RPMI7951 (cell line): ENCODE measurements around the gene NFIB. TPM values are rescaled to one million over a fixed set of nuclear protein-coding genes. Genes with fewer than 3 reads are reported as not detected.

ENCODE experiments used
- DNase-seq: peaks from one replicate; pipeline ENCODE4 v3.0.0-alpha.2; 2012; ENCODE audit warnings: low read depth
- total RNA-seq: library from RNA; depleted of rRNA; stranded (reverse); fragments of >200 nt; shearing (Covaris generic); gene quantifications from 2 replicates; pipeline ENCODE4 v1.2.3, GENCODE V29; 2014

Gene NFIB
- total RNA-seq, 1 experiment from 2014 or later: 9.1 TPM

GRCh38 chr9:14246951-14247350 is 67.0 kb downstream of the NFIB start:
- DNase-seq: no peak

GRCh38 chr9:14245901-14246525 is 67.9 kb downstream of the NFIB start:
- DNase-seq: peak; percentile 24

GRCh38 chr9:14243514-14244042 is 70.4 kb downstream of the NFIB start:
- DNase-seq: no peak

DNA sequence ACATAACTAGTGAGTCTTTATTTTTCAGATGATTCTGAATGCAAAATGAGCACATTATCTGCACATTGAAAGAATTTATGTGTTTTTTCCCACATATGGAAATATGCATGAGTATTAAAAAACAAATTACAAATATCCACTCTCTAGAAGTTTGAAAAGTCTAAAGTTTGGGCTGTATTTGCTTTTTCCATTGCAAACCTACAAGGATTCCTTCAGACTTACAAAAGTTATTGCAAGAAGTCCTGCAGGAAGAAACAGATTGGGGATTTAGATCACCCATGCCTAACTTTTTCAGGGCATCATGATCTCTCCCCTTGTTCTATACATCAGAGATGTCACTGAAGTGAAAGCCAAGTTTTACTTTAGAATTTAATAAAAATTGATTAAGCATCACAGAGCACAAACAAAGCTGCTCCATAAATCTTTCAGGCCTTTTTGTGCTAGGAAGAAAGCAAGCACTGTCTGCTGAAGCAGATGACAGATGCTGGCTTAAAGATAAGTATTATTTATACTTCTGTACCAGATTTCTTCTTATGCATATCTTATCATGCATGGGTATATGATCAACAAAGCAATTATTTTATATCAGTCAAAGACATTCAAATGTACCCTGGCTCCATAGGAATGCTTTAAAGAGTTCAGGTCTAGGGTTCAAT is 71.7 kb downstream of the NFIB start:
- DNase-seq: no peak

GRCh38 chr9:14240537-14240936 is 73.4 kb downstream of the NFIB start:
- no peak for DNase-seq

DNA sequence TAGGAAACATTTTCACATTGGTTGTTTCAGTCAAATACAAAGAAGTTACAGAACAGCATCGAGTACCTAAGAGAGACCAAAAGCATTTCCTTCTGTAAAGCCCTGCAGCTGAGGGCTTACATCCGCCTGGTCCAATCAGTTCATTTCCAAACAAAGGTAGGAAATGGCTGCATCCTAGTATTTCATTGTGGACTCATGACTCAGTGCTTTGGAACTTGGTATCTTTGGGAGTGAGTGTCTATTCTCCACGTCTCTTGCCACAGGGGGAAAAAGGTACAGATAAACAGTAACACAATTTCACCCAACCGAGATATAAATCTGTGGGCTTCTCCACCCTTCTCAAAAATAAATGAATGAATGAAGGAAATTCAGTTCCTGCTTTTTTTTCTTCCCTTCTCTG is 75.4 kb downstream of the NFIB start:
- DNase-seq: peak; percentile 71

- peak; percentile 75 for DNase-seq
Observed at GRCh38 chr9:14238079-14238478, 75.9 kb downstream of the NFIB start.

- DNase-seq: no peak
Observed at GRCh38 chr9:14236591-14236990, 77.3 kb downstream of the NFIB start.

DNA sequence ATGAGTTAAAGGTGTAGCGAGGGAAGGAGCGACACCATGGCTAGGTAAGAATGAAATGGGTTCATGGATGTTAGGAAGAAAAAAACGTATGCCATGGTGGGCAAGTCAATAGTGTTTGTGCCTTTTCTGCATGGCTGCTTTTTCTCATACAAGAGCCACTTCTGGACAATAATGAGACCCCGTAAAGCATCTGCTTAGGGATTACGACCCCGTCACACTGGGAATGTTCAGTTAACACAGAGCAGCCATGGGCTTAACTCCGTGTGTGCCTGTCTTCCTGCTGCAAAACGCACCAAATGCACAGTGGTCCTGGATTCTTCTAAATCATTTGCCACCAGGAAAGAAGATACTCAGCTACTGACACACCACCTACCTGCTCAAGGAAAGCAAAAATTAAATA is 81.8 kb downstream of the NFIB start:
- DNase-seq: no peak

DNA sequence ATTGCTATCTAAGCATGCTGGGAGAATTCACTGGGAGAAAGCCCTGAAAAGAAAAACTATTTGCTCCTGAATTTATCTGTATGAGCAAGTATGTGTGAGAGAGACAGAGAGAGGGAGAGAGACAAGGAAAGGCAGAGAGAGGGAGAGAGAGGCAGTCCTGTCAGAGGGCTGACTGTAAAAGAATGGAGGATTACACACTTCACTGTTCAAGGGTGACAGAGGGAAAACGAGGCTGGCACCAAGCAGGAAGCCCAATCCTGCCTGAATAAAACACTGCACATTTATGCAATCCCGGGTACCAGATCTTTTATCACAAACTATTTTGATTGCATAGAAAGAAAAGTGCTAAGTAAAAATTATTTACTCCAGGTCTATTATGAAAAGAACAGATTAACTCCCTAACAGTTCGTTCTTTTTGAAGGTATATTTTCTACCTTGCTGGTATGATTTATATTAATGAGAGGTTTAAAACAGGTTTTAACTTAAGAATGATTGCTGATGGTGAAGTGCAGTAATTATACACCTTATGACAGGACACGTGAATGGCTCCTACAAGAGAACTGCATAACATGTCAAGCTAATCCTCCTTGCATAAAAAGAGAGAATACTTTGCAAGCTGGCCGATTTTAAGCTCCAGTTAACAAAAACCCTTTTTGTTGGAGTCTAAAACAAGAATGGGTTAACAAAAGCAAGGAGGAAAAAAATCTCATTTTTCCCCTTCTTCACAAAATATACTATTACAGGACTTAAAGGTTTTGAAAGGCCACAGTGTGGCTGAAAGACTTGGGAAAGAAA is 82.5 kb downstream of the NFIB start:
- DNase-seq: no peak

GRCh38 chr9:14228602-14229001 is 85.3 kb downstream of the NFIB start:
- DNase-seq: no peak

DNA sequence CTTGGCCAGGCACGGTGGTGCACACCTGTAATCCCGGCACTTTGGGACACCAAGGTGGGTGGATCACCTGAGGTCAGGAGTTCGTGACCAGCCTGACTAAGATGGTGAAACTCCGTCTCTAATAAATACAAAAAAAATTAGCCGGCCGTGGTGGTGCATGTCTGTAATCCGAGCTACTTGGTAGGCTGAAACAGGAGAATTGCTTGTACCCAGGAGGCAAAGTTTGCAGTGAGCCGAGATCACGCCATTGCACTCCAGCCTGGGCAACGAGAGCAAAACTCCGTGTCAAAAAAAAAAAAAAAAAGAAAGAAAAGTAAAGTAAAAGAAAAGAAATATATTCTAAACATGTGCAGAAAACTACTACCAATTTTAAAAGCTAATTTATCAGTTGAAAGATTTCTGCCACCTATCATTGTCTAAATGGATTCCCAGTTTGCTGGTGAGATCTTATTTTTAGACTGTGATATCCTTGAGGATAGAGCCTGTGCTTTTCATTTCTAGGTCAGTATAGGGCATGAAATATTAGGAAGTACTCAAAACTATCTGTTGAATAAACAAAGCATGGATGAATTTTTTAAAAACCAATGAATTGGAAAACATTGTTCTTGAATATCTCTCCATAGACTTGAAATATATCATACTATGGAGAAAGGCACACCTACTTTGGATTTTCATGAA is 86.9 kb downstream of the NFIB start:
- DNase-seq: no peak

- no peak for DNase-seq
Observed at GRCh38 chr9:14223081-14223480, 90.9 kb downstream of the NFIB start.

- no peak for DNase-seq
Observed at GRCh38 chr9:14222149-14222835, 91.6 kb downstream of the NFIB start.

DNA sequence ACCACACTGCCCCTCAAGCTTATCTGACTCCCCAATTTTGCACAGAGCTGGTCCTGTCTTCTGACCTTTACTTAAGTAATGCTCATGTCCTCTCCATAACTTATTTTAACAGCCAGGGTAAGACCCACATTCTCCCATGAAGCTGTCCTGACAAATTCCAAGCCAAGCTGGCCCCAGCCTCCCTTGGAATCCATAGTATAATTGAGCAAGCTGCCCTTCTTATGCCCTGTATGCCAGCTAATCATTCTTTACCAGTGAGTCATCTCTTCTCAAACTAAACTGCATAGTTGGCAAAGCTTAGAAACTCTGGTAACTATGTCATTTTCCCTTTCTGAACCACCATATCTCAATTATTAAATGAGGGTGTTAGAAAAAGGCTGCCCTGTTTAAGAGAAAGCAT is 92.4 kb downstream of the NFIB start:
- DNase-seq: peak; percentile 84

DNA sequence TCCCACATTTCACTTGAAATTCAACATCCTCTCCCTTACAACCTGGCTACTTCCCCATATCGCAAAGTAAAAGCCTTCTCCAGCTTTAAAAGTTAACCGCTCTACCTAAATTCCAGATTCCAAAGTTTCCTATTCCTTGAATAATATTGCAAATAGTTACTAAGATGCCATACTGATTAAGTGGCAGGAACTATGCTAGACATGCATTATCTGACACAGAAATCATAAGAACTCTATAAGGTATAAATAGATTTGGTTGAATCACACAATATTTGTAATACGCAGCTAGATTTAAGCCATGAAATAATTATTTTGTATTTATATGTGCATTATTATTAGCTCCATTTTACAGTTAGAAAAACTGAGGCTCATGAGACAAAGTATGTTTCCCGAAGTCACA is 92.8 kb downstream of the NFIB start:
- DNase-seq: no peak

- DNase-seq: no peak
Observed at GRCh38 chr9:14220256-14220655, 93.7 kb downstream of the NFIB start.

DNA sequence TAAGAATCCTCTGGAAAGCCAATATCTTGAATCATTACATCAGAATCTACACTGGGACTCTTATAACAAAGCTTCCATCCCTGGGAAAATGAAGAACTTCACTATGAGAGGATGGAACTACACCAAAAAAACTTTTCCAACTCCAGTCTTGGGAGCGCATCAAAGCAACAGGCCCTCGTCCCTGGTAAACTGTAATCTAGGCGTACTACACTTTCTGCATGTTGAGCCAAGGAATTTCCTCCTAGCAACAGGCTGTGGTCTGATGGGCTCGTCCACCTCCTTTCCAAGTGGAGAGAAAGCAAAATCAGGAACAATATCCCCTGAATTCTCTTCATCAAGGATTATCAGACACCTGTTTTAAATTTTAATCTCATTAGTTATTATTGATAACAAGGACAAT is 94.1 kb downstream of the NFIB start:
- no peak for DNase-seq

GRCh38 chr9:14218253-14218652 is 95.7 kb downstream of the NFIB start:
- DNase-seq: no peak

- no peak for DNase-seq
Observed at GRCh38 chr9:14216612-14217194, 97.2 kb downstream of the NFIB start.

GRCh38 chr9:14215614-14216013 is 98.3 kb downstream of the NFIB start:
- DNase-seq: no peak
